GM18498 (cell line): ENCODE results near the gene PMM2.
A peak's percentile ranks its signal among the peaks of the same experiment; 100 is the strongest.
"Not testable (repeated sequence)": the region's sequence is repeated elsewhere in the genome, so short reads cannot be mapped to it uniquely, and the experiment has no call there.

Source experiments
- ATAC-seq: cut with Tn5 transposase; IDR thresholded peaks from one replicate; pipeline ENCODE4 v1.9.1; 2021; ENCODE audit warnings: mild to moderate bottlenecking, moderate library complexity; ENCODE audit not compliant: unreplicated experiment

The PMM2 gene

GRCh38 chr16:8816967-8817655, 19.5 kb downstream of the PMM2 start:
- no peak for ATAC-seq

- ATAC-seq = peak; percentile 81
Observed at GRCh38 chr16:8818504-8819270, 21.0 kb downstream of the PMM2 start.

GRCh38 chr16:8819411-8820034, 21.9 kb downstream of the PMM2 start:
- no peak for ATAC-seq

- ATAC-seq = no peak
Observed at GRCh38 chr16:8822403-8822802, 24.8 kb downstream of the PMM2 start.

GRCh38 chr16:8826278-8826879, 28.7 kb downstream of the PMM2 start:
- ATAC-seq = no peak

- no peak for ATAC-seq
Observed at GRCh38 chr16:8828541-8829165, 31.0 kb downstream of the PMM2 start.

- no peak for ATAC-seq
Observed at GRCh38 chr16:8831450-8831849, 33.8 kb downstream of the PMM2 start.

- ATAC-seq = no peak
Observed at GRCh38 chr16:8831871-8832716, 34.5 kb downstream of the PMM2 start.

- ATAC-seq = no peak
Observed at GRCh38 chr16:8832717-8833105, 35.1 kb downstream of the PMM2 start.

- not testable (repeated sequence) for ATAC-seq
Observed at GRCh38 chr16:8836797-8837196, 39.2 kb downstream of the PMM2 start.

- ATAC-seq = not testable (repeated sequence)
Observed at GRCh38 chr16:8837594-8837993, 40.0 kb downstream of the PMM2 start.

- not testable (repeated sequence) for ATAC-seq
Observed at GRCh38 chr16:8842016-8842415, 44.4 kb downstream of the PMM2 start.

- not testable (repeated sequence) for ATAC-seq
Observed at GRCh38 chr16:8843296-8843695, 45.7 kb downstream of the PMM2 start.

GRCh38 chr16:8845699-8846298, 48.2 kb downstream of the PMM2 start:
- ATAC-seq = no peak

- no peak for ATAC-seq
Observed at GRCh38 chr16:8846401-8846932, 48.8 kb downstream of the PMM2 start.

- no peak for ATAC-seq
Observed at GRCh38 chr16:8847145-8847544, 49.5 kb downstream of the PMM2 start.

- no peak for ATAC-seq
Observed at GRCh38 chr16:8847623-8848022, 50.0 kb downstream of the PMM2 start.

- ATAC-seq = no peak
Observed at GRCh38 chr16:8848231-8848938, 50.7 kb downstream of the PMM2 start.

- no peak for ATAC-seq
Observed at GRCh38 chr16:8848939-8849391, 51.3 kb downstream of the PMM2 start.
